Measurements from ENCODE around the gene CLTC. TPM values are rescaled to one million over a fixed set of nuclear protein-coding genes. Genes with fewer than 3 reads are reported as not detected.

CLTC gene
- total RNA-seq, 1 experiment from 2014 or later = 269 TPM

- TF ChIP-seq EZH2phosphoT487 (IDR thresholded peaks at IDR 0.05; ENCODE audit: borderline replicate concordance, low read length) = no peak
- TF ChIP-seq EZH2 (IDR thresholded peaks at IDR 0.05; ENCODE audit: low read length, unreplicated experiment) = no peak
- no peak for TF ChIP-seq CTCF (conservative IDR thresholded peaks at IDR 0.05; ENCODE audit: low read depth, low read length)
- no peaks in the 10 kb centered on the region for H3K27me3 ChIP-seq (ENCODE audit: low read length)
- H3K4me2 ChIP-seq (ENCODE audit: low read length) = no peak overlapping the region
- no peak for ATAC-seq
- no peaks in the 10 kb centered on the region for H3K36me3 ChIP-seq (ENCODE audit: low read depth, low read length)
- no peaks in the 10 kb centered on the region for H3K9me2 ChIP-seq (replicated peaks; ENCODE audit: low read length)
- DNase-seq = no peak
- no peak overlapping the region for H3K9ac ChIP-seq (ENCODE audit: low read length)
- peaks cover 1% of the 10 kb centered on the region; the same call in 1 of the 2 replicates for H3K4me1 ChIP-seq (ENCODE audit: insufficient read depth, low read length)
- no peak overlapping the region for H2AFZ ChIP-seq (ENCODE audit: low read length)
- H3K4me3 ChIP-seq (ENCODE audit: low read length) = no peak overlapping the region
- peaks cover 85% of the 10 kb centered on the region for H3K79me2 ChIP-seq (ENCODE audit: low read length)
- H3K9me3 ChIP-seq (ENCODE audit: low read length) = no peaks in the 10 kb centered on the region
- intact Hi-C loops (cut with micrococcal nuclease) = no loop called here
- no TSS peak for BruUV-seq (replicated peaks)
- H3K27ac ChIP-seq (ENCODE audit: low read length) = no peak overlapping the region
- ChIA-PET POLR2A (ENCODE audit: unreplicated experiment) (interaction anchor here (0.6 kb wide), 1 partner anchor 14 kb away, joined by 3 read pairs; no protein-coding TSS in a partner anchor), CTCF (no interaction called here)
- H3F3A ChIP-seq (ENCODE audit: low read length, unreplicated experiment) = no peaks in the 10 kb centered on the region
- H4K20me1 ChIP-seq (ENCODE audit: low read length) = 0 out of 2 replicates have a peak, but pooled peaks cover 3% of the 10 kb centered on the region
Observed at GRCh38 chr17:59722623-59723022, 102.9 kb downstream of the CLTC start.

GRCh38 chr17:59723041-59723440 is 103.3 kb downstream of the CLTC start:
- Histone ChIP-seq H2AFZ (ENCODE audit: low read length) (no peak overlapping the region), H3K9ac (ENCODE audit: low read length) (no peak overlapping the region), H3K9me2 (replicated peaks; ENCODE audit: low read length) (no peaks in the 10 kb centered on the region), H4K20me1 (ENCODE audit: low read length) (0 out of 2 replicates have a peak, but pooled peaks cover 3% of the 10 kb centered on the region), H3K4me3 (ENCODE audit: low read length) (no peak overlapping the region), H3K36me3 (ENCODE audit: low read depth, low read length) (no peaks in the 10 kb centered on the region), H3K4me2 (ENCODE audit: low read length) (no peak overlapping the region), H3K27me3 (ENCODE audit: low read length) (no peaks in the 10 kb centered on the region), H3F3A (ENCODE audit: low read length, unreplicated experiment) (no peaks in the 10 kb centered on the region), H3K4me1 (ENCODE audit: insufficient read depth, low read length) (peaks cover 5% of the 10 kb centered on the region; the same call in 1 of the 2 replicates), H3K27ac (ENCODE audit: low read length) (no peak overlapping the region), H3K79me2 (ENCODE audit: low read length) (peaks cover 85% of the 10 kb centered on the region), H3K9me3 (ENCODE audit: low read length) (no peaks in the 10 kb centered on the region)
- intact Hi-C loops (cut with micrococcal nuclease) = no loop called here
- ATAC-seq = no peak
- DNase-seq = no peak
- CTCF ChIA-PET = no interaction called here
- POLR2A ChIA-PET (ENCODE audit: unreplicated experiment) = interaction anchor here (0.6 kb wide), 1 partner anchor 14 kb away, joined by 3 read pairs; no protein-coding TSS in a partner anchor
- TF ChIP-seq CTCF (conservative IDR thresholded peaks at IDR 0.05; ENCODE audit: low read depth, low read length) (no peak), EZH2phosphoT487 (IDR thresholded peaks at IDR 0.05; ENCODE audit: borderline replicate concordance, low read length) (no peak), EZH2 (IDR thresholded peaks at IDR 0.05; ENCODE audit: low read length, unreplicated experiment) (no peak)
- no TSS peak for BruUV-seq (replicated peaks)

GRCh38 chr17:59723607-59724006 is 103.9 kb downstream of the CLTC start:
- Histone ChIP-seq H3K4me3 (ENCODE audit: low read length) (no peak overlapping the region), H3K36me3 (ENCODE audit: low read depth, low read length) (no peaks in the 10 kb centered on the region), H3K9me3 (ENCODE audit: low read length) (no peaks in the 10 kb centered on the region), H2AFZ (ENCODE audit: low read length) (no peak overlapping the region), H3K4me2 (ENCODE audit: low read length) (no peak overlapping the region), H3K27ac (ENCODE audit: low read length) (no peak overlapping the region), H3K4me1 (ENCODE audit: insufficient read depth, low read length) (peaks cover 9% of the 10 kb centered on the region; the same call in 1 of the 2 replicates), H3K9ac (ENCODE audit: low read length) (no peak overlapping the region), H3K79me2 (ENCODE audit: low read length) (peaks cover 87% of the 10 kb centered on the region), H3F3A (ENCODE audit: low read length, unreplicated experiment) (no peaks in the 10 kb centered on the region), H4K20me1 (ENCODE audit: low read length) (0 out of 2 replicates have a peak, but pooled peaks cover 3% of the 10 kb centered on the region), H3K9me2 (replicated peaks; ENCODE audit: low read length) (no peaks in the 10 kb centered on the region), H3K27me3 (ENCODE audit: low read length) (no peaks in the 10 kb centered on the region)
- CTCF ChIA-PET = no interaction called here
- POLR2A ChIA-PET (ENCODE audit: unreplicated experiment) = no interaction called here
- DNase-seq (no peak), ATAC-seq (peak; percentile 50)
- TF ChIP-seq EZH2 (IDR thresholded peaks at IDR 0.05; ENCODE audit: low read length, unreplicated experiment) (no peak), EZH2phosphoT487 (IDR thresholded peaks at IDR 0.05; ENCODE audit: borderline replicate concordance, low read length) (no peak), CTCF (conservative IDR thresholded peaks at IDR 0.05; ENCODE audit: low read depth, low read length) (no peak)
- BruUV-seq (replicated peaks) = no TSS peak
- intact Hi-C loops (cut with micrococcal nuclease) = no loop called here

Data from PC-3 (cell line).